GM10248 (cell line): ENCODE measurements around the gene OSBPL6.

Experiments used
- CTCF ChIA-PET: fragments of 300-600 bp; sonication (Branson Sonifier 250); formaldehyde crosslinking; extraction: SDS; loops from one replicate; lab custom pipeline; 2021; ENCODE audit warnings: antibody characterized with exemption; lab: Yijun Ruan, JAX
- POLR2A ChIA-PET: fragments of 350-650 bp; sonication (Branson Sonifier 250); formaldehyde crosslinking; extraction: SDS; loops from one replicate; lab custom pipeline; 2020; ENCODE audit warnings: antibody characterized with exemption; lab: Yijun Ruan, JAX
- DNase-seq: peaks from one replicate; pipeline ENCODE4 v3.0.0; 2012; ENCODE audit errors: extremely low spot score
- CTCF ChIP-seq: IDR thresholded peaks from 2 replicates; pipeline ENCODE4 v1.5.1; 2012; ENCODE audit warnings: mild to moderate bottlenecking, low read depth; ENCODE audit errors: extremely low read depth, missing control alignments, control extremely low read depth

OSBPL6 gene

GRCh38 chr2:178211943-178212342 is 17.6 kb downstream of the OSBPL6 start:
- ChIA-PET CTCF (interaction anchor here (1.3 to 1.4 kb wide), 2 partner anchors 21 to 30 kb away, joined by 3 to 5 read pairs; no protein-coding TSS in a partner anchor), POLR2A (no interaction called here)
- DNase-seq: no peak
- no peak for TF ChIP-seq CTCF

- POLR2A ChIA-PET: no interaction called here
- DNase-seq: no peak
- CTCF ChIA-PET: no interaction called here
- no peak for TF ChIP-seq CTCF
Observed at GRCh38 chr2:178213991-178214390, 19.7 kb downstream of the OSBPL6 start.

GRCh38 chr2:178219247-178219646 is 24.9 kb downstream of the OSBPL6 start:
- no peak for TF ChIP-seq CTCF
- POLR2A ChIA-PET: no interaction called here
- no peak for DNase-seq
- CTCF ChIA-PET: interaction anchor here (1.4 kb wide), 1 partner anchor 107 kb away, joined by 3 read pairs; the partner anchor contains the start of gene RBM45

GRCh38 chr2:178220814-178221213 is 26.5 kb downstream of the OSBPL6 start:
- ChIA-PET CTCF (interaction anchor here (0.6 to 1.4 kb wide), 3 partner anchors 22 to 108 kb away, joined by 3 read pairs; partner anchors contain the start of gene RBM45), POLR2A (no interaction called here)
- TF ChIP-seq CTCF: no peak
- no peak for DNase-seq

- no peak for DNase-seq
- no peak for TF ChIP-seq CTCF
- ChIA-PET POLR2A (no interaction called here), CTCF (interaction anchor here (0.8 kb wide), 1 partner anchor 42 kb away, joined by 3 read pairs; no protein-coding TSS in a partner anchor)
Observed at GRCh38 chr2:178221556-178221955, 27.2 kb downstream of the OSBPL6 start.

- ChIA-PET CTCF (no interaction called here), POLR2A (no interaction called here)
- no peak for TF ChIP-seq CTCF
- no peak for DNase-seq
Observed at GRCh38 chr2:178223806-178224205, 29.5 kb downstream of the OSBPL6 start.
